GM12875 (cell line): Measurements from ENCODE around the gene WWOX.

Experiments used
- H3K4me3 ChIP-seq: one replicate; pipeline ENCODE4 v1.5.1; 2011; ENCODE audit warnings: low read depth, low read length, control low read depth
- TF ChIP-seq, protein P1 (sequence below): IDR thresholded peaks from 2 replicates; pipeline ENCODE4 v1.5.1; 2011; ENCODE audit warnings: low read depth, mild to moderate bottlenecking, control low read depth, inconsistent platforms, low read length, moderate library complexity, borderline replicate concordance; ENCODE audit not compliant: insufficient read depth

WWOX gene

DNA sequence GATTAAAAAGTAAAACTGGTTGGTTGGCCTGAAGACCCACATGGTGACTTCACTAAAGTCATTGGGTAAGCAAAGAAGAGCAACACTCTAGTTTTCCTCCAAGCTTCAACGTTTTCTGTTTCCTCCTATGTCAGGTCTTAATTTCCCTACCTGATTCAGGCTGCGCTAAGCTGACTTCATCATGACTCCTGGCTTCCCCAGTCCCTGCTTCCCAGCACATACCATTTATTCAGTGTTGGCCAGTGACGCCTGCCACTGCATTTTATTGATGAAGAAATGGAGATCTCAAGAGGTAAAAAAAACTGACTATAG is 645.3 kb downstream of the WWOX start:
- no peak overlapping the region for H3K4me3 ChIP-seq
- TF ChIP-seq, protein P1, sequence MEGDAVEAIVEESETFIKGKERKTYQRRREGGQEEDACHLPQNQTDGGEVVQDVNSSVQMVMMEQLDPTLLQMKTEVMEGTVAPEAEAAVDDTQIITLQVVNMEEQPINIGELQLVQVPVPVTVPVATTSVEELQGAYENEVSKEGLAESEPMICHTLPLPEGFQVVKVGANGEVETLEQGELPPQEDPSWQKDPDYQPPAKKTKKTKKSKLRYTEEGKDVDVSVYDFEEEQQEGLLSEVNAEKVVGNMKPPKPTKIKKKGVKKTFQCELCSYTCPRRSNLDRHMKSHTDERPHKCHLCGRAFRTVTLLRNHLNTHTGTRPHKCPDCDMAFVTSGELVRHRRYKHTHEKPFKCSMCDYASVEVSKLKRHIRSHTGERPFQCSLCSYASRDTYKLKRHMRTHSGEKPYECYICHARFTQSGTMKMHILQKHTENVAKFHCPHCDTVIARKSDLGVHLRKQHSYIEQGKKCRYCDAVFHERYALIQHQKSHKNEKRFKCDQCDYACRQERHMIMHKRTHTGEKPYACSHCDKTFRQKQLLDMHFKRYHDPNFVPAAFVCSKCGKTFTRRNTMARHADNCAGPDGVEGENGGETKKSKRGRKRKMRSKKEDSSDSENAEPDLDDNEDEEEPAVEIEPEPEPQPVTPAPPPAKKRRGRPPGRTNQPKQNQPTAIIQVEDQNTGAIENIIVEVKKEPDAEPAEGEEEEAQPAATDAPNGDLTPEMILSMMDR, result no peak

GRCh38 chr16:78745108-78746019 is 645.9 kb downstream of the WWOX start:
- no peak overlapping the region for H3K4me3 ChIP-seq
- TF ChIP-seq, protein P1, result no peak

DNA sequence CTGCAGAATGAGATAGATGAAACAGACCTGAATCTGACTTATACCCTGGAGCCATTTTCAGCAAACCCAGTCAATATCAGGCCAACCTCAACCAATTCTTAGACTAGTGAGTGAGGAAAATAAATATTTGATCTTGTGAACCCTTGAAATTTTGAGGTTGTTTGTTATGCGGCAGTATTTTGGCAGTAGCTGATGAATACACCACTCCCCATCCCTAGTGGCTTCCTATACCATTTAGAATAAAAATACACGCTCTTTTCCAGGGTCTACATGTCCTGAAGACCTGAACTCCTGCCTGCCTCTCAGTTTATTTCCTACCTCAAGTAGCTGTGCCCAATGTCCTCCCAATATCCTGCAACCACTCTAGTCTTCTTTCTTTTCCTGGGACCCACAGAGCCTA is 647.3 kb downstream of the WWOX start:
- TF ChIP-seq, protein P1, result no peak

GRCh38 chr16:78748220-78748929 is 648.9 kb downstream of the WWOX start:
- TF ChIP-seq, protein P1, result no peak
- no peak overlapping the region for H3K4me3 ChIP-seq

More for the DNA sequence above, 647.3 kb downstream of the WWOX start:
- no peak overlapping the region for H3K4me3 ChIP-seq

GRCh38 chr16:78749745-78750268 is 650.4 kb downstream of the WWOX start:
- TF ChIP-seq, protein P1, result no peak
- no peak overlapping the region for H3K4me3 ChIP-seq

GRCh38 chr16:78750611-78751010 is 651.2 kb downstream of the WWOX start:
- TF ChIP-seq, protein P1, result no peak
- no peak overlapping the region for H3K4me3 ChIP-seq

- H3K4me3 ChIP-seq, result no peak overlapping the region
- TF ChIP-seq, protein P1, result no peak
Observed at GRCh38 chr16:78751601-78752000, 652.1 kb downstream of the WWOX start.
